ENCODE results near the gene VPS25.
"Not testable (repeated sequence)": the region's sequence is repeated elsewhere in the genome, so short reads cannot be mapped to it uniquely, and the experiment has no call there.

Gene VPS25

DNA sequence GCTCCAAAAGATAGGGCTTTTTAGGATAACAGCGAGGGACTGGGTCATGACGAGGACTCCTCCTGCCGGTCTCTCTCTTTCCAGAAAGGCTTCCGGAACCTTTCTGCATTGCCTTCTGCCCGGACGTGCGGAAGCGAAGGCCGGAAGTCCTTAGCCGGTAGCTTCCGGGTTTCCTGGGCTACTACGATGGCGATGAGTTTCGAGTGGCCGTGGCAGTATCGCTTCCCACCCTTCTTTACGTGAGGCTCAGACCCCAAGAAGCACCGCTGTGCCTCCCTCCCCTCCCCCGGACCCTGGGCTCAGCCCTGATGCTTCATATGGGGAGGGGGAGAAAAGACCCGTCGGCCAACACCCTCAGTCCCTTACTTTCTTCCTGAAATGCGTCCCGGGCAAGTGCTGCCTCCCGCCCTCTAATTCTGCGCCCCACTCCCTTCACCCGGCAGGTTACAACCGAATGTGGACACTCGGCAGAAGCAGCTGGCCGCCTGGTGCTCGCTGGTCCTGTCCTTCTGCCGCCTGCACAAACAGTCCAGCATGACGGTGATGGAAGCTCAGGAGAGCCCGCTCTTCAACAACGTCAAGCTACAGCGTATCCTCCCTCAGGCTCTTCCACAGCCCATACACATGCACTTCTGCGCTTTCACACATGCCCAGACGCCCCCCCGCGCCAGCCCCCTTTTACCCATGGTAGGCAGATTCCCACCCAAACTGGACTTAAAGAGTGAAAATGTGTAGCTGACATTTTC is at the start of gene VPS25:
Gene VPS25 (plus strand): TSS at position 160 of the 746 bp plus-strand sequence. CDS start 27 bp downstream, at position 187.
- Histone ChIP-seq H3K9me3 (ENCODE audit: insufficient read depth, low read length) (no peaks in the 10 kb centered on the region), H3K36me3 (ENCODE audit: insufficient read depth, insufficient read length, low read length) (peaks cover 41% of the 10 kb centered on the region), H3K27me3 (ENCODE audit: insufficient read depth, insufficient read length) (no peaks in the 10 kb centered on the region), H3K4me3 (ENCODE audit: insufficient read length, low read depth) (peak within 1 kb of the TSS; percentile 88), H3K4me1 (ENCODE audit: insufficient read depth, insufficient read length) (peaks cover 6% of the 10 kb centered on the region), H3K9ac (ENCODE audit: insufficient read length, low read depth) (peak within 1 kb of the TSS; percentile 97)
- DNase-seq (ENCODE audit: low read depth, low spot score): peak; percentile 49
- TF ChIP-seq ZNF274 (IDR thresholded peaks at IDR 0.05; ENCODE audit: low read depth, low read length) (no peak), SUZ12 (IDR thresholded peaks at IDR 0.05; ENCODE audit: extremely low read depth, insufficient read depth, insufficient read length) (no peak), YY1 (IDR thresholded peaks at IDR 0.05; ENCODE audit: insufficient read depth, insufficient read length) (peak; percentile 38)

DNA sequence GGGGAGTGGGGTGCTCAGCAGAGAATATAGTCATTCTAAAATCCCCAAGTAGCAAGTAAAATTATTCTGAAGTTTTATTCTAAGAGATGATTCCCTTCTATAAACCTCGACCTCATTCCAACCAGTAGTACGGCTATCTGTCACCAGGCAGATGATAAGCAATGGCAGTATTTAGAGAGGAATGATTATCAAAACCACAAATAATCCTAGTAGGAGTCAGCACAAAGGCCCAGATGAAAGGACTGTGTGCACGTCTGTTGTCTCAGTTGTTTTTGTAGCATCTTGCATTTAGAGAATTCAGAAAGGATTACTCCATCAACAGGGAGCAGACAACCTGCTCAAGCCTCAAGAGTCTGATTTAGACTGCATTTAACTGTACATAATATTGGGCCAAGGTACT is 49.6 kb upstream of the VPS25 start:
- Histone ChIP-seq H3K36me3 (ENCODE audit: insufficient read depth, insufficient read length, low read length) (peaks cover 41% of the 10 kb centered on the region), H3K4me3 (ENCODE audit: insufficient read length, low read depth) (no peak overlapping the region), H3K27me3 (ENCODE audit: insufficient read depth, insufficient read length) (no peaks in the 10 kb centered on the region), H3K9me3 (ENCODE audit: insufficient read depth, low read length) (no peaks in the 10 kb centered on the region), H3K9ac (ENCODE audit: insufficient read length, low read depth) (no peak overlapping the region), H3K4me1 (ENCODE audit: insufficient read depth, insufficient read length) (no peaks in the 10 kb centered on the region)
- TF ChIP-seq ZNF274 (IDR thresholded peaks at IDR 0.05; ENCODE audit: low read depth, low read length) (no peak), YY1 (IDR thresholded peaks at IDR 0.05; ENCODE audit: insufficient read depth, insufficient read length) (no peak), SUZ12 (IDR thresholded peaks at IDR 0.05; ENCODE audit: extremely low read depth, insufficient read depth, insufficient read length) (no peak)
- DNase-seq (ENCODE audit: low read depth, low spot score): no peak

DNA sequence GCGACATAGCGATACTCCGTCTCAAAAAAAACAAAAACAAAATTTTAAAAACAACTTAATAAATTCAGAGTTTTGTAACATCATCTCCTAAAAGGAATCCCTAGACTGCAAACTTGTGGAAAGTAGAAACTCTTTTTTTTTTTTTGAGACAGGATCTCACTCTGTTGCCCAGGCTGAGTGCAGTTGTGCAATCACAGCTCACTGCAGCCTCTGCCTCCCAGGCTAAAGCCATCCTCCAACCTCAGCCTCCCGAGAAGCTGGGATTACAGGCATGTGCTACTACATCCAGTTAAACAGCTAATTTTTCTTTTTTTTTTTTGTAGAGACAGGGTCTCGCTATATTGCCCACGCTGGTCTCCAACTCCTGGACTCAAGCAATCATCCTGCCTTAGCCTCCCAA is 48.1 kb upstream of the VPS25 start:
- Histone ChIP-seq H3K9me3 (ENCODE audit: insufficient read depth, low read length) (no peaks in the 10 kb centered on the region), H3K4me3 (ENCODE audit: insufficient read length, low read depth) (no peak overlapping the region), H3K36me3 (ENCODE audit: insufficient read depth, insufficient read length, low read length) (peaks cover 26% of the 10 kb centered on the region), H3K9ac (ENCODE audit: insufficient read length, low read depth) (no peak overlapping the region), H3K4me1 (ENCODE audit: insufficient read depth, insufficient read length) (no peaks in the 10 kb centered on the region), H3K27me3 (ENCODE audit: insufficient read depth, insufficient read length) (no peaks in the 10 kb centered on the region)
- TF ChIP-seq SUZ12 (IDR thresholded peaks at IDR 0.05; ENCODE audit: extremely low read depth, insufficient read depth, insufficient read length): no peak
- DNase-seq (ENCODE audit: low read depth, low spot score): no peak

DNA sequence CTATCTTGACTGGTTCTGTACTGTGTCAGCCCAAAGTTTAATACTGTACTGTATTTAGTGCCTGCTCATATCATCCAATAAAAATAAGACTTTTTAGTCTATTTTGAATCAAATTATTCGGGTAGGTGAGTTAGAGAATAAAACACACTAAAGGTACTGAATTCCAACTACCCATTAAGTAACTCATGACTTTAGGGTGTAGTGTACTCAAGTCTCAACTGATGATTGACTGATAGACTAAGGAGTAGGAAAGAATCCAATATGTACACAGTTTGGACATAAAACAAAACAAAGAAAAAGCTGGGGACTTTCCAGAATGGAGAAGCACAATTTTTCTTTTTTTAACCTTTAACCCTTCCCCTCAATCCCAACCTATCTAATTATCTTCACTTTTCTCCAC is 32.5 kb upstream of the VPS25 start:
- Histone ChIP-seq H3K4me1 (ENCODE audit: insufficient read depth, insufficient read length) (peaks cover 8% of the 10 kb centered on the region), H3K27me3 (ENCODE audit: insufficient read depth, insufficient read length) (peaks cover 8% of the 10 kb centered on the region), H3K36me3 (ENCODE audit: insufficient read depth, insufficient read length, low read length) (no peaks in the 10 kb centered on the region), H3K9ac (ENCODE audit: insufficient read length, low read depth) (no peak overlapping the region), H3K9me3 (ENCODE audit: insufficient read depth, low read length) (peaks cover 8% of the 10 kb centered on the region), H3K4me3 (ENCODE audit: insufficient read length, low read depth) (no peak overlapping the region)
- no peak for TF ChIP-seq SUZ12 (IDR thresholded peaks at IDR 0.05; ENCODE audit: extremely low read depth, insufficient read depth, insufficient read length)
- TF ChIP-seq ZNF274 (IDR thresholded peaks at IDR 0.05; ENCODE audit: low read depth, low read length): no peak
- TF ChIP-seq YY1 (IDR thresholded peaks at IDR 0.05; ENCODE audit: insufficient read depth, insufficient read length): no peak
- no peak for DNase-seq (ENCODE audit: low read depth, low spot score)

DNA sequence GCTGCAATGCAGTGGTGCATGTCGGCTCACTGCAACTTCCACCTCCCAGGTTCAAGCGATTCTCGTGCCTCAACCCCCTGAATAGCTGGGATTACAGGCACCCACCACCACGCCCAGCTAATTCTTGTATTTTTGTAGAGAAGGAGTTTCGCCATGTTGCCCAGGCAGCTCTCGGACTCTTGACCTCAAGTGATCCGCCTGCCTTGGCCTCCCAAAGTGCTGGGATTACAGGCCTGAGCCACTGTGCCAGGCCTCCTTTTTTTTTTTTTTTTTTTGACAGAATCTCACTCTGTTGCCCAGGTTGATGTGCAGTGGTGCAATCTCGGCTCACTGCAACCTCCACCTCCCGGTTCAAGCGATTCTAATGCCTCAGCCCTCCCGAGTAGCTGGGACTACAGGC is 30.3 kb upstream of the VPS25 start:
- DNase-seq (ENCODE audit: low read depth, low spot score); H3K4me3 ChIP-seq (ENCODE audit: insufficient read length, low read depth); H3K9ac ChIP-seq (ENCODE audit: insufficient read length, low read depth); H3K4me1 ChIP-seq (ENCODE audit: insufficient read depth, insufficient read length); H3K36me3 ChIP-seq (ENCODE audit: insufficient read depth, insufficient read length, low read length): not testable (repeated sequence)
- Histone ChIP-seq H3K9me3 (ENCODE audit: insufficient read depth, low read length) (peaks cover 12% of the 10 kb centered on the region), H3K27me3 (ENCODE audit: insufficient read depth, insufficient read length) (peaks cover 11% of the 10 kb centered on the region)

DNA sequence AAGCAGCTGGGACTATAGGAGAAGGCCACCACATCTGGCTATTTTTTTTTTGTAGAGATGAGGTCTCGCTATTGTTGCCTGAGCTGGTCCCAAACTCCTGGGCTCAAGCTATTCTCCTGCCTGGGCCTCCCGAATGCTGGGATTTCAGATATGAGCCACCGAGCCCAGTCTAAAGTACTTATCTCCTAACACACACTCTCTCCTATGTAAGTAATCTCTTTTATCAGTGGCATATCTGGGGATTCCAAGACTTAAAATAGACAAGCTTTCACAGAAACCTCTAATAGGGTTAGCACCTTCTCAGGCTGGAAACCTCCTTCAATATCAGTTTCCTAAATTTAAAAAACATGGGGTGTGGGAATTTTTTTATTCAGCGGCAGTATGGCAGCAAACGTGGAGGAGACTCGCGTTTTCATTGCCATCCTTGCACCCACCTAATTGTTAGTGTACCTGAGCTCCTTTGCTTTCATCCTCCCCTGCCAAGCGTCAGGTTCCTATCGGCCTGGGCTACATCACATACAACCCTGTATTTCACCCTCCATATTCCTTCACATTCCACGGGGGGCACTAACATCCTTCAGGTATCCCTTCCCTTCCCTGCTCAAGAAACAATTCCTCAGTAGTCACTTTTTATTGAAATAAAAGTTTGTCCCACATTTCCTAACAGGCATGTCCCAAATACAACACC is 29.5 kb upstream of the VPS25 start:
- Histone ChIP-seq H3K9me3 (ENCODE audit: insufficient read depth, low read length) (peaks cover 12% of the 10 kb centered on the region), H3K27me3 (ENCODE audit: insufficient read depth, insufficient read length) (peaks cover 11% of the 10 kb centered on the region), H3K4me1 (ENCODE audit: insufficient read depth, insufficient read length) (peaks cover 8% of the 10 kb centered on the region), H3K4me3 (ENCODE audit: insufficient read length, low read depth) (peak overlapping the region; percentile 60), H3K9ac (ENCODE audit: insufficient read length, low read depth) (peak overlapping the region; percentile 82), H3K36me3 (ENCODE audit: insufficient read depth, insufficient read length, low read length) (no peaks in the 10 kb centered on the region)
- no peak for DNase-seq (ENCODE audit: low read depth, low spot score)
- no peak for TF ChIP-seq ZNF274 (IDR thresholded peaks at IDR 0.05; ENCODE audit: low read depth, low read length)
- TF ChIP-seq YY1 (IDR thresholded peaks at IDR 0.05; ENCODE audit: insufficient read depth, insufficient read length): no peak
- no peak for TF ChIP-seq SUZ12 (IDR thresholded peaks at IDR 0.05; ENCODE audit: extremely low read depth, insufficient read depth, insufficient read length)

DNA sequence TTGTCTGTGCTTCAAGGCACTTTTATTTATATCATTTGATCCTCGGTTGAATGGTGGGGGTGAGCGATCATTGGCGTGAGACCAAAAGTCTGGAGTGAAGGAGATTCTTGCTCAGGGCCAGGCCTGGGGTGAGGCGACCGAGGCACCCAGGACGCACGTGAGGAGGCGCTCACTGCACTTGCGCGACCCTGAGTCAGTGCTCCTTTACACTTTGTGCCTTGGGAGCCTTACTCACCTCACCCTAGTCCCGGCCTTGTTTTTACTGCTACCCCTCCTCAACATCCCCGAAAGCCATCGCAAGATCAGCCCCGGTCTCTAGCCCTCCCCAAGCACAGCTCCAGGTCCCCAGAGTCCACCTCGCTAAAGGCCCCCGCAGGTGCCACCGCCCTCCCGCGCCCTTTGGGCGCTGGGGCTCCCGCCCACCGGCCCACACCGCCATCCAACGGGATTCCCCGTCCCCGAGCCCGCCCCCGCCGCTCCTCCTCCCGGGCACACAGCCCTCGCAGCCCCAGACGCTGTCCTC is 28.9 kb upstream of the VPS25 start:
- Histone ChIP-seq H3K9me3 (ENCODE audit: insufficient read depth, low read length) (peaks cover 12% of the 10 kb centered on the region), H3K4me3 (ENCODE audit: insufficient read length, low read depth) (peak overlapping the region; percentile 60), H3K27me3 (ENCODE audit: insufficient read depth, insufficient read length) (peaks cover 11% of the 10 kb centered on the region), H3K36me3 (ENCODE audit: insufficient read depth, insufficient read length, low read length) (no peaks in the 10 kb centered on the region), H3K9ac (ENCODE audit: insufficient read length, low read depth) (peak overlapping the region; percentile 82), H3K4me1 (ENCODE audit: insufficient read depth, insufficient read length) (peaks cover 11% of the 10 kb centered on the region)
- peak; percentile 25 for DNase-seq (ENCODE audit: low read depth, low spot score)
- TF ChIP-seq SUZ12 (IDR thresholded peaks at IDR 0.05; ENCODE audit: extremely low read depth, insufficient read depth, insufficient read length): no peak
- TF ChIP-seq YY1 (IDR thresholded peaks at IDR 0.05; ENCODE audit: insufficient read depth, insufficient read length): no peak
- no peak for TF ChIP-seq ZNF274 (IDR thresholded peaks at IDR 0.05; ENCODE audit: low read depth, low read length)

All from NT2/D1 (cell line).